HG03135 (cell line): ENCODE measurements around the gene ZMYM5.
A peak's percentile ranks its signal among the peaks of the same experiment; 100 is the strongest.
"Not testable (repeated sequence)": the region's sequence is repeated elsewhere in the genome, so short reads cannot be mapped to it uniquely, and the experiment has no call there.

Source experiments
- ATAC-seq: cut with Tn5 transposase; IDR thresholded peaks from one replicate; pipeline ENCODE4 v1.9.1; 2021; ENCODE audit warnings: mild to moderate bottlenecking, moderate library complexity; ENCODE audit not compliant: unreplicated experiment

ZMYM5 gene

GRCh38 chr13:19863323-19864023 is at the start of gene ZMYM5:
Gene ZMYM5 (minus strand): TSS chr13:19863649. CDS start chr13:19852180, 11,469 bp downstream.
- peak; percentile 89 for ATAC-seq

- ATAC-seq, result no peak
Measured at GRCh38 chr13:19910336-19911072, 47.1 kb upstream of the ZMYM5 start.

- ATAC-seq, result no peak
Measured at GRCh38 chr13:19908350-19908986, 45.0 kb upstream of the ZMYM5 start.

- ATAC-seq, result not testable (repeated sequence)
Measured at GRCh38 chr13:19905487-19906195, 42.2 kb upstream of the ZMYM5 start.

DNA sequence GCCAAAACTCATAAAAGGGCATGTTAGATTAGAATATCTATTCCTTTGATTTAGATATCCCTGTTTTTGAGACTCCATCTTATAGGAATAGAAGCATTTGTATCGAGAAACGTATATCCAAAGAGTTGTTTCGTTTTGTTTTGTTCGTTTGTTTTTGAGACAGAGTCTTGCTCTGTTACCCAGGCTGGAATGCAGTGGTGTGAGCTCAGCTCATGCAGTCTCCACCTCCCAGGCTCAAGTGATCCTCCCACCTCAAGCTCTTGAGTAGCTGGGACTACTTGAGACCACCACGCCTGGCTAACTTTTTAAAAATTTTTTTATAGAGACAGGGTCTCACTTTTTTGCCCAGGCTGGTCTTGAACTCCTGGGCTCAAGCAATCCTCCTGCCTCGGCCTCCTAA is 26.6 kb upstream of the ZMYM5 start:
- ATAC-seq, result no peak

- no peak for ATAC-seq
Measured at GRCh38 chr13:19888799-19889198, 25.4 kb upstream of the ZMYM5 start.

DNA sequence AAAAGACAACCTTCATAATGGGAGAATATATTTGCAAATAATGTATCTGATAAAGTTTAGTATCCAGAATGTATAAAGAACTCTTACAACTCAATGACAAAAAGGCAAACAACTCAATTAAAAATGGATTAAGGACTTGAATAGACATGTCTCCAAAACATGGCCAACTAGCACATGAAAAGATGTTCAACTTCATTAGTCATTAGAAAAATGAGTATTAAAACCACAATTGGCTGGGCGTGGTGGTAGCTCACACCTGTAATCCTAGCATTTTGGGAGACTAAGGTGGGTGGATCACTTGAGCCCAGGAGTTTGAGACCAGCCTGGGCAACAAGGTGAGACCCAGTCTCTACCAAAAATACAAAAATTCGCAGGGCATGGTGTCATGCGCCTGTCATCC is 18.8 kb upstream of the ZMYM5 start:
- ATAC-seq, result no peak

DNA sequence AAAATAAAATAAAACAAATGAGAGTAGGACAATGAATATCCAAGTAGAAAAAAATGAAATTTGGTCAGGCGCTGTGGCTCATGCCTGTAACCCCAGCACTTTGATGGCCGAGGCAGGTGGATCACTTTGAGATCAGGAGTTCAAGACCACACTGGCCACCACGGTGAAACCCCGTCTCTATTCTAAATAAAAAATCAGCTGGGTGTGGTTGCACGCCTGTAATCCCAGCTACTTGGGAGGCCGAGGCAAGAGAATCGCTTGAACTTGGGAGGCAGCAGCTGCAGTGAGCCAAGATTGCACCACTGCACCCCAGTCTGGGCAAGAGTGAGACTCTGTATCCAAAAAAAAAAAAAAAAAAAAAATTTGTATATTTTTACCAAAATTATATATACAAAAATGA is 18.2 kb upstream of the ZMYM5 start:
- no peak for ATAC-seq

GRCh38 chr13:19864746-19865309 is 1.4 kb upstream of the ZMYM5 start:
- peak; percentile 6 for ATAC-seq

GRCh38 chr13:19864024-19864745 is 736 bp upstream of the ZMYM5 start:
- peak; percentile 34 for ATAC-seq

DNA sequence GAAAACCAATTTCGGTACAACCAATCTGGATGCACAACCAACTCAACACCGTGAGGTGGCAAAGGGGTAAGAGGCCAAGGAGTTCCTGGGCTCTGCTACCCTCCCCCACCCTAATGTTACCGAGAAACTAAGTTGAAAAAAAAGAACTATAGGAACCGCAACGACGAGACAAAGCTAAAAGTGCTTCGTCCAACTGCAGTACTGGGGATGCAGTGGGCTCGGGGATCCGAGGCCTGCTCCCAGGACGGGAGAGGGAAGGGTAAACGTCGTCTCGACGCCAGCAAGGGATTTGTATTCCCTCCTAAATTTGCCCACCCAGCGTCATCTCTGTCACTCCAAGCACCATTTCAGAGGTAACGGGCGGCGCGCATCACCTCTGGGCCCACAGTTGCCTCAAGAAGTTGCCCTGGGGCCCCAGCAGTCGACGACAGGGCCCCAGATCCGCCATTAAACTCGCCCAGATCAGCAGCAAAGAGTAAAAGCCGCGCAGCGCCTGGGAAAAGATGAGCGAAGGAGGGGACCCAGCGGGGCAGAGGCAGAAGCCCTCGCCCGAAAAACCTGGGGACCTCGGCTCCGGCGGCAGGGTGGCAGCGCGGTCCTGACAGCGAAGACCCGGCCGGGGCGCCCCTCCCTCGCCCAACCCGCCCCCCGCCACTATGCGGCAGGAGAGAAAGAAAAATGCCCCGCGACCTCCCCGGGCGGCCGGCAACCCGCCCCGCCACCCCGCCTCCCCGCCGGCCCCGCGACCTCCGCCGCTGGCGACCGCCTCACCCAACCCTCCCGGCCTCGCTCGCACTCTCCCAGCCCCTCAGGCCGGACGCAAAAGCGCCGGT is 752 bp downstream of the ZMYM5 start:
- no peak for ATAC-seq

- no peak for ATAC-seq
Measured at GRCh38 chr13:19861762-19862161, 1.7 kb downstream of the ZMYM5 start.

- no peak for ATAC-seq
Measured at GRCh38 chr13:19860884-19861655, 2.4 kb downstream of the ZMYM5 start.

DNA sequence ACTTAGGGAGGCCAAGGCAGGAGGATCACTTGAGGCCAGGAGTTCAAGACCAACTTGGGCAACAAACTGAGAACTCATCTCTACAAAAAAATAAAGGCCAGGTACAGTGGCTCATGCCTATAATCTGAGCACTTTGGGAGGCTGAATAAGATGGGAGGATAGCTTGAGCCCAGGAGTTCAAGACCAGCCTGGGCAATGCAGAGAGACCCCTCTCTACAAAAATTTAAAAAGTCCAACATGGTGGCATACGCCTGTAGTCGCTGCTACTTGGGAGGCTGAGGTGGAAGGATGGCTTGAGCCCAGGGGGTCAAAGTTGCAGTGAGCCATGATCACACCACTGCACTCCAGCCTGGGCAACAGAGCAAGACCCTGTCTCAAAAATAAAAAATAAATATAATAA is 5.8 kb downstream of the ZMYM5 start:
- ATAC-seq, result not testable (repeated sequence)

- no peak for ATAC-seq
Measured at GRCh38 chr13:19852766-19853165, 10.7 kb downstream of the ZMYM5 start.

DNA sequence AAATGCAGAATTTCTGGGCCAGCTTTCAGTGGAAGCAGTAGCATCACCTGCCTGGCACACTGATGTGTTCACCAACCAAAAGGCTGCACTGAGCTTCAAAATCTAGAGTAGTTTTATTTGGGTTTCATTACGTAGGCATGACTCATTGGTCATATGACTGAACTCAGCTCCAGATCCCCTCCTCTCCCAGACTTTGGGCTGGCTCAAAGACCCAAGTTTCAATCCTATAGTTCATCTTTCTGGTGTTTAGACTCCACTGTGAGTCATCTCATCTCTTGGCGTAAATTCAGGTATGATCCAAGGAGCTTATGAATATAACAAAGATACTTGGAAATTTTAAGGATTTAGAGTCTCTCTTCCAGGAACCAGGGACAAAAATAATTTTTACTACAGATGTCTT is 17.7 kb downstream of the ZMYM5 start:
- ATAC-seq, result no peak

DNA sequence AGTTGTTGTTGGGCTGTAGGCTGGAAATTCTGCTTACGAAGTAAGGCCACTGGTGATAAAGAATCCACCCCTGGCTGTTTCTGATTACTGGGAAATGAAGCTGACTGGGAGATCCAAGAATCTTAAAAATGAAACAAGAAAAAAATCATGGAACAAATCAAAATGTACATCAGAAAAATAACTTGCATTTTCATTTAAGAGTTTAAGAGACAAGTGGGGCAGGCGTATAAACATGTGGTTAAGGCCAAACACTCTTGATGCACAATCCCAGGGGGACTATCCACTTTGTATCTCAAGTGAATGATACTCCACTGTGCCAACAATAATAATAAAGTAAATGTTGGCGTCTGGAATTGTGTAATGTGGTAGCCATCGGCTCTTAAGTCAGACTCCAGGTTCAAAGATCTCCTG is 24.6 kb downstream of the ZMYM5 start:
- no peak for ATAC-seq

GRCh38 chr13:19836472-19836871 is 27.0 kb downstream of the ZMYM5 start:
- no peak for ATAC-seq

DNA sequence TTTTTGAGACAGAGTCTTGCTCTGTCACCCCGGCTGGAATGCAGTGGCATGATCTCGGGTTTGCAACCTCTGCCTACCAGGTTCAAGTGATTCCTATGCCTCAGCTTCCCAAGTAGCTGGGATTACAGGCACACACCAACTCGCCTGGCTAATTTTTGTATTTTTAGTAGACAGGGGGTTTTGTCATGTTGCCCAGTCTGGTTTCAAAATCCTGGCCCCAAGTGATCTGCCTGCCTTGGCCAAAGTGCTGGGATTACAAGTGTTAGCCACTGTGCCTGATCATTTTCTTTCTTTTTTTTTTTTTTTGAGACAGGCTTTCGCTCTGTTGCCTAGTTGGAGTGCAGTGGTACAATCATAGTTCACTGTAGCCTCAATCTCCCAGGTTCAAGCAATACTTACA is 28.7 kb downstream of the ZMYM5 start:
- no peak for ATAC-seq
